Measurements from ENCODE around the gene LIN7C. TPM values are rescaled to one million over a fixed set of nuclear protein-coding genes. Genes with fewer than 3 reads are reported as not detected.
A peak's percentile ranks its signal among the peaks of the same experiment; 100 is the strongest.

LIN7C gene
- polyA plus RNA-seq, 2 of the 4 experiments (the other 2 are of a cell fraction): 10.1 to 31.0 TPM

DNA sequence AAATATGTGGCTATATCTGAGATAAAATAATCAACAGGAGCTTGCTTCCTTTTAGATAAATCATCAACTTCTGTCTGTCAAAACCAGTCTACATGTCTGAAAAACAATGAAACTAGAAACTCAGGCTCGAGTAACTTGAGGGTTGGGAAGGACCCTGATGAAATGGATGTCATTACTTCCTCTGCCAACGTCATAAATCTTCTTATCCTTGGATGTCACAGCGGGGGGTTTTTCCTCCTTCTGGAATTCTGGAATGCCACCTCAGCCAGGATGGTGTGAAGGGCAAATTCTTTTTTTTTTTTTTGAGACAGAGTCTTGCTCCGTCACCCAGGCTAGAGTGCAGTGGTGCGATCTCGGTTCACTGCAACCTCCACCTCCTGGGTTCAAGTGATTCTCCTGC lies 47.4 kb downstream of the LIN7C start:
- peak overlapping the region; percentile 81 to 85 for H3K27ac ChIP-seq
- peaks cover 100% of the 10 kb centered on the region for H3K4me1 ChIP-seq
- ChIA-PET POLR2A (no interaction called here), CTCF (interaction anchor here (1.1 to 1.5 kb wide), 3 partner anchors 11 to 26 kb away, joined by 3 to 5 read pairs (median 3); no protein-coding TSS in a partner anchor)
- ATAC-seq: peak; percentile 28 to 37; a peak in 3 of 6 replicates
- peak; percentile 63 for FAIRE-seq
- H3K9me3 ChIP-seq: no peaks in the 10 kb centered on the region
- DNase-seq (ENCODE audit: low read depth in 1 of 2, low spot score in 1 of 2): peak in 1 of 2 experiments; percentile 84
- peak overlapping the region; percentile 87 for H3K4me2 ChIP-seq
- H3K4me3 ChIP-seq: no peak overlapping the region
- 12% methylated on average over 6 of the region's 6 CpGs for WGBS (ENCODE audit: missing lambda C conversion rate)
- TF ChIP-seq, protein P1, sequence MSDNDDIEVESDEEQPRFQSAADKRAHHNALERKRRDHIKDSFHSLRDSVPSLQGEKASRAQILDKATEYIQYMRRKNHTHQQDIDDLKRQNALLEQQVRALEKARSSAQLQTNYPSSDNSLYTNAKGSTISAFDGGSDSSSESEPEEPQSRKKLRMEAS (IDR thresholded peaks at IDR 0.05): no peak
- TF ChIP-seq, protein P2, sequence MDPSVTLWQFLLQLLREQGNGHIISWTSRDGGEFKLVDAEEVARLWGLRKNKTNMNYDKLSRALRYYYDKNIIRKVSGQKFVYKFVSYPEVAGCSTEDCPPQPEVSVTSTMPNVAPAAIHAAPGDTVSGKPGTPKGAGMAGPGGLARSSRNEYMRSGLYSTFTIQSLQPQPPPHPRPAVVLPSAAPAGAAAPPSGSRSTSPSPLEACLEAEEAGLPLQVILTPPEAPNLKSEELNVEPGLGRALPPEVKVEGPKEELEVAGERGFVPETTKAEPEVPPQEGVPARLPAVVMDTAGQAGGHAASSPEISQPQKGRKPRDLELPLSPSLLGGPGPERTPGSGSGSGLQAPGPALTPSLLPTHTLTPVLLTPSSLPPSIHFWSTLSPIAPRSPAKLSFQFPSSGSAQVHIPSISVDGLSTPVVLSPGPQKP (IDR thresholded peaks at IDR 0.05; ENCODE audit: low read depth, low read length): no peak
- no peak for TF ChIP-seq CHD2 (IDR thresholded peaks at IDR 0.05; ENCODE audit: low read length, partially characterized antibody)
- TF ChIP-seq, protein P3, sequence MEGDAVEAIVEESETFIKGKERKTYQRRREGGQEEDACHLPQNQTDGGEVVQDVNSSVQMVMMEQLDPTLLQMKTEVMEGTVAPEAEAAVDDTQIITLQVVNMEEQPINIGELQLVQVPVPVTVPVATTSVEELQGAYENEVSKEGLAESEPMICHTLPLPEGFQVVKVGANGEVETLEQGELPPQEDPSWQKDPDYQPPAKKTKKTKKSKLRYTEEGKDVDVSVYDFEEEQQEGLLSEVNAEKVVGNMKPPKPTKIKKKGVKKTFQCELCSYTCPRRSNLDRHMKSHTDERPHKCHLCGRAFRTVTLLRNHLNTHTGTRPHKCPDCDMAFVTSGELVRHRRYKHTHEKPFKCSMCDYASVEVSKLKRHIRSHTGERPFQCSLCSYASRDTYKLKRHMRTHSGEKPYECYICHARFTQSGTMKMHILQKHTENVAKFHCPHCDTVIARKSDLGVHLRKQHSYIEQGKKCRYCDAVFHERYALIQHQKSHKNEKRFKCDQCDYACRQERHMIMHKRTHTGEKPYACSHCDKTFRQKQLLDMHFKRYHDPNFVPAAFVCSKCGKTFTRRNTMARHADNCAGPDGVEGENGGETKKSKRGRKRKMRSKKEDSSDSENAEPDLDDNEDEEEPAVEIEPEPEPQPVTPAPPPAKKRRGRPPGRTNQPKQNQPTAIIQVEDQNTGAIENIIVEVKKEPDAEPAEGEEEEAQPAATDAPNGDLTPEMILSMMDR (IDR thresholded peaks at IDR 0.05): no peak
- no peak for TF ChIP-seq POLR2A (IDR thresholded peaks at IDR 0.05; ENCODE audit: low read length)
- TF ChIP-seq, protein P4, sequence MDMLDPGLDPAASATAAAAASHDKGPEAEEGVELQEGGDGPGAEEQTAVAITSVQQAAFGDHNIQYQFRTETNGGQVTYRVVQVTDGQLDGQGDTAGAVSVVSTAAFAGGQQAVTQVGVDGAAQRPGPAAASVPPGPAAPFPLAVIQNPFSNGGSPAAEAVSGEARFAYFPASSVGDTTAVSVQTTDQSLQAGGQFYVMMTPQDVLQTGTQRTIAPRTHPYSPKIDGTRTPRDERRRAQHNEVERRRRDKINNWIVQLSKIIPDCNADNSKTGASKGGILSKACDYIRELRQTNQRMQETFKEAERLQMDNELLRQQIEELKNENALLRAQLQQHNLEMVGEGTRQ (IDR thresholded peaks at IDR 0.05): no peak
- no peak for TF ChIP-seq EHF (CRISPR knock-in tag; IDR thresholded peaks at IDR 0.05)
- no peak for TF ChIP-seq ZSCAN20 (CRISPR knock-in tag; IDR thresholded peaks at IDR 0.05)
- TF ChIP-seq RNF2 (IDR thresholded peaks at IDR 0.05; ENCODE audit: borderline replicate concordance, low read depth): no peak
- no peak for TF ChIP-seq CEBPB (IDR thresholded peaks at IDR 0.05)
- TF ChIP-seq, protein P5, sequence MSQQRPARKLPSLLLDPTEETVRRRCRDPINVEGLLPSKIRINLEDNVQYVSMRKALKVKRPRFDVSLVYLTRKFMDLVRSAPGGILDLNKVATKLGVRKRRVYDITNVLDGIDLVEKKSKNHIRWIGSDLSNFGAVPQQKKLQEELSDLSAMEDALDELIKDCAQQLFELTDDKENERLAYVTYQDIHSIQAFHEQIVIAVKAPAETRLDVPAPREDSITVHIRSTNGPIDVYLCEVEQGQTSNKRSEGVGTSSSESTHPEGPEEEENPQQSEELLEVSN (IDR thresholded peaks at IDR 0.05; ENCODE audit: borderline replicate concordance, low read depth): no peak
- TF ChIP-seq HEYL (CRISPR knock-in tag; IDR thresholded peaks at IDR 0.05): no peak
- no peak for TF ChIP-seq SREBF2 (IDR thresholded peaks at IDR 0.05)
- TF ChIP-seq GATA3 (IDR thresholded peaks at IDR 0.05; ENCODE audit: borderline replicate concordance): peak; percentile 83; the same call in 1 of the 2 replicates
- TF ChIP-seq, protein P6, sequence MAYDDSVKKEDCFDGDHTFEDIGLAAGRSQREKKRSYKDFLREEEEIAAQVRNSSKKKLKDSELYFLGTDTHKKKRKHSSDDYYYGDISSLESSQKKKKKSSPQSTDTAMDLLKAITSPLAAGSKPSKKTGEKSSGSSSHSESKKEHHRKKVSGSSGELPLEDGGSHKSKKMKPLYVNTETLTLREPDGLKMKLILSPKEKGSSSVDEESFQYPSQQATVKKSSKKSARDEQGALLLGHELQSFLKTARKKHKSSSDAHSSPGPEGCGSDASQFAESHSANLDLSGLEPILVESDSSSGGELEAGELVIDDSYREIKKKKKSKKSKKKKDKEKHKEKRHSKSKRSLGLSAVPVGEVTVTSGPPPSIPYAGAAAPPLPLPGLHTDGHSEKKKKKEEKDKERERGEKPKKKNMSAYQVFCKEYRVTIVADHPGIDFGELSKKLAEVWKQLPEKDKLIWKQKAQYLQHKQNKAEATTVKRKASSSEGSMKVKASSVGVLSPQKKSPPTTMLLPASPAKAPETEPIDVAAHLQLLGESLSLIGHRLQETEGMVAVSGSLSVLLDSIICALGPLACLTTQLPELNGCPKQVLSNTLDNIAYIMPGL (CRISPR knock-in tag; IDR thresholded peaks at IDR 0.05; ENCODE audit: borderline replicate concordance): no peak
- no peak for TF ChIP-seq ZFP36 (IDR thresholded peaks at IDR 0.05; ENCODE audit: borderline replicate concordance, partially characterized antibody)
- no peak for TF ChIP-seq TP53 (CRISPR knock-in tag; IDR thresholded peaks at IDR 0.05)
- TF ChIP-seq EHMT2 (IDR thresholded peaks at IDR 0.05; ENCODE audit: low read depth): no peak
- TF ChIP-seq RAD21 (conservative IDR thresholded peaks at IDR 0.05 in 1 of 2, IDR thresholded peaks at IDR 0.05 in 1 of 2): no peak
- no peak for TF ChIP-seq CHD4 (IDR thresholded peaks at IDR 0.05; ENCODE audit: borderline replicate concordance)
- TF ChIP-seq KDM5A (IDR thresholded peaks at IDR 0.05): no peak
- no peak for TF ChIP-seq JUN (IDR thresholded peaks at IDR 0.05)
- no peak for TF ChIP-seq ZNF302 (CRISPR knock-in tag; IDR thresholded peaks at IDR 0.05)
- peak; percentile 34; the same call in 1 of the 2 replicates for TF ChIP-seq HOXB5 (CRISPR knock-in tag; IDR thresholded peaks at IDR 0.05)
- TF ChIP-seq CBX2 (IDR thresholded peaks at IDR 0.05; ENCODE audit: borderline replicate concordance, low read depth): no peak
- TF ChIP-seq NPAS2 (CRISPR knock-in tag; IDR thresholded peaks at IDR 0.05; ENCODE audit: borderline replicate concordance): no peak
- TF ChIP-seq BHLHE40 (IDR thresholded peaks at IDR 0.05; ENCODE audit: low read depth, low read length): no peak
- no peak for TF ChIP-seq NFE2L2 (conservative IDR thresholded peaks at IDR 0.05; ENCODE audit: low read length)
- TF ChIP-seq RFX5 (IDR thresholded peaks at IDR 0.05): no peak
- TF ChIP-seq, protein P7, sequence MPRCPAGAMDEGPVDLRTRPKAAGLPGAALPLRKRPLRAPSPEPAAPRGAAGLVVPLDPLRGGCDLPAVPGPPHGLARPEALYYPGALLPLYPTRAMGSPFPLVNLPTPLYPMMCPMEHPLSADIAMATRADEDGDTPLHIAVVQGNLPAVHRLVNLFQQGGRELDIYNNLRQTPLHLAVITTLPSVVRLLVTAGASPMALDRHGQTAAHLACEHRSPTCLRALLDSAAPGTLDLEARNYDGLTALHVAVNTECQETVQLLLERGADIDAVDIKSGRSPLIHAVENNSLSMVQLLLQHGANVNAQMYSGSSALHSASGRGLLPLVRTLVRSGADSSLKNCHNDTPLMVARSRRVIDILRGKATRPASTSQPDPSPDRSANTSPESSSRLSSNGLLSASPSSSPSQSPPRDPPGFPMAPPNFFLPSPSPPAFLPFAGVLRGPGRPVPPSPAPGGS (IDR thresholded peaks at IDR 0.05): no peak
- no peak for TF ChIP-seq ESRRA (IDR thresholded peaks at IDR 0.05; ENCODE audit: borderline replicate concordance, low read length)
- TF ChIP-seq FOSL2 (IDR thresholded peaks at IDR 0.05): no peak
- 0 out of 2 replicates have a peak, but pooled peaks have one; percentile 7 for TF ChIP-seq FOSL2 (CRISPR knock-in tag; IDR thresholded peaks at IDR 0.05)
- TF ChIP-seq, protein P8, sequence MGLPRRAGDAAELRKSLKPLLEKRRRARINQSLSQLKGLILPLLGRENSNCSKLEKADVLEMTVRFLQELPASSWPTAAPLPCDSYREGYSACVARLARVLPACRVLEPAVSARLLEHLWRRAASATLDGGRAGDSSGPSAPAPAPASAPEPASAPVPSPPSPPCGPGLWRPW (IDR thresholded peaks at IDR 0.05): no peak
- TF ChIP-seq FOXS1 (CRISPR knock-in tag; IDR thresholded peaks at IDR 0.05): peak; percentile 33; the same call in 1 of the 2 replicates
- TF ChIP-seq EP300 (IDR thresholded peaks at IDR 0.05): peak; percentile 42 to 68; a peak in 3 of 5 replicates
